ENCODE measurements around the gene FYCO1.

Gene FYCO1

GRCh38 chr3:45974686-45975085 lies 20.9 kb downstream of the FYCO1 start:
- H3K27me3 ChIP-seq, result no peaks in the 10 kb centered on the region
- no peak for DNase-seq
- no peak for TF ChIP-seq CTCF (IDR thresholded peaks at IDR 0.05)
- peaks cover 56 to 80% (median 78%) of the 10 kb centered on the region in 3 donors for H3K36me3 ChIP-seq
- intact Hi-C loops (cut with DNase I; ENCODE audit: low total_unique reads), result no loop called here
- H3K4me3 ChIP-seq, result no peak overlapping the region
- H3K27ac ChIP-seq, result no peak overlapping the region
- H3K9me3 ChIP-seq, result no peaks in the 10 kb centered on the region
- H3K4me1 ChIP-seq, result peaks cover 0 to 28% (median 6%) of the 10 kb centered on the region in 4 donors

- peak; percentile 72 to 82 for DNase-seq
- peak overlapping the region; percentile 69 to 71 for H3K27ac ChIP-seq
- peaks cover 58 to 82% (median 78%) of the 10 kb centered on the region in 3 donors for H3K36me3 ChIP-seq
- H3K4me1 ChIP-seq, result peaks cover 0 to 22% (median 10%) of the 10 kb centered on the region in 4 donors
- no peaks in the 10 kb centered on the region for H3K9me3 ChIP-seq
- no peak overlapping the region for H3K4me3 ChIP-seq
- H3K27me3 ChIP-seq, result no peaks in the 10 kb centered on the region
- intact Hi-C loops (cut with DNase I; ENCODE audit: low total_unique reads), result no loop called here
- no peak for TF ChIP-seq CTCF (IDR thresholded peaks at IDR 0.05)
These were observed 22.9 kb downstream of the FYCO1 start for GRCh38 chr3:45972534-45973402.

GRCh38 chr3:45969953-45970352 lies 25.7 kb downstream of the FYCO1 start:
- DNase-seq, result no peak
- intact Hi-C loops (cut with DNase I; ENCODE audit: low total_unique reads), result no loop called here
- TF ChIP-seq CTCF (IDR thresholded peaks at IDR 0.05), result no peak
- Histone ChIP-seq H3K4me3 (no peak overlapping the region), H3K27ac (no peak overlapping the region), H3K9me3 (no peaks in the 10 kb centered on the region), H3K4me1 (peaks cover 0 to 25% (median 15%) of the 10 kb centered on the region in 4 donors), H3K36me3 (peaks cover 69 to 85% (median 81%) of the 10 kb centered on the region in 3 donors), H3K27me3 (no peaks in the 10 kb centered on the region)

GRCh38 chr3:45969116-45969515 lies 26.5 kb downstream of the FYCO1 start:
- Histone ChIP-seq H3K27me3 (no peaks in the 10 kb centered on the region), H3K36me3 (peaks cover 71 to 85% (median 82%) of the 10 kb centered on the region in 3 donors), H3K9me3 (no peaks in the 10 kb centered on the region), H3K4me1 (peaks cover 0 to 25% (median 15%) of the 10 kb centered on the region in 4 donors), H3K4me3 (no peak overlapping the region), H3K27ac (no peak overlapping the region)
- TF ChIP-seq CTCF (IDR thresholded peaks at IDR 0.05), result no peak
- intact Hi-C loops (cut with DNase I; ENCODE audit: low total_unique reads), result no loop called here
- no peak for DNase-seq

- peaks cover 0 to 25% (median 15%) of the 10 kb centered on the region in 4 donors for H3K4me1 ChIP-seq
- no peak for TF ChIP-seq CTCF (IDR thresholded peaks at IDR 0.05)
- intact Hi-C loops (cut with DNase I; ENCODE audit: low total_unique reads), result no loop called here
- no peak for DNase-seq
- peaks cover 75 to 85% (median 82%) of the 10 kb centered on the region in 3 donors for H3K36me3 ChIP-seq
- H3K4me3 ChIP-seq, result no peak overlapping the region
- H3K27me3 ChIP-seq, result no peaks in the 10 kb centered on the region
- H3K9me3 ChIP-seq, result no peaks in the 10 kb centered on the region
- H3K27ac ChIP-seq, result no peak overlapping the region
These were observed 26.9 kb downstream of the FYCO1 start for GRCh38 chr3:45968706-45969105.

Measured in tibial artery (tissue), 4 donors.